Right renal cortex interstitium (tissue), 3 donors: Measurements from ENCODE around the gene PRRG2. TPM values are rescaled to one million over a fixed set of nuclear protein-coding genes. Genes with fewer than 3 reads are reported as not detected.
"Not testable (repeated sequence)": the region's sequence is repeated elsewhere in the genome, so short reads cannot be mapped to it uniquely, and the experiment has no call there.

ENCODE experiments used
- DNase-seq, 3 donors: peaks; one replicate each; pipeline ENCODE4 v3.0.0-alpha.2; 2013; ENCODE audit warnings: low read depth in 3 of 3, low spot score in 2 of 3
- polyA plus RNA-seq, 3 donors: library from polyadenylated mRNA; unstranded; fragments of 120-200 nt; gene quantifications; one replicate each; pipeline ENCODE4 v1.2.1, GENCODE V29; 2013; ENCODE audit not compliant: insufficient read length in 3 of 3

Gene PRRG2
- polyA plus RNA-seq, 3 donors: 7.1 to 8.5 (median 7.1) TPM

DNA sequence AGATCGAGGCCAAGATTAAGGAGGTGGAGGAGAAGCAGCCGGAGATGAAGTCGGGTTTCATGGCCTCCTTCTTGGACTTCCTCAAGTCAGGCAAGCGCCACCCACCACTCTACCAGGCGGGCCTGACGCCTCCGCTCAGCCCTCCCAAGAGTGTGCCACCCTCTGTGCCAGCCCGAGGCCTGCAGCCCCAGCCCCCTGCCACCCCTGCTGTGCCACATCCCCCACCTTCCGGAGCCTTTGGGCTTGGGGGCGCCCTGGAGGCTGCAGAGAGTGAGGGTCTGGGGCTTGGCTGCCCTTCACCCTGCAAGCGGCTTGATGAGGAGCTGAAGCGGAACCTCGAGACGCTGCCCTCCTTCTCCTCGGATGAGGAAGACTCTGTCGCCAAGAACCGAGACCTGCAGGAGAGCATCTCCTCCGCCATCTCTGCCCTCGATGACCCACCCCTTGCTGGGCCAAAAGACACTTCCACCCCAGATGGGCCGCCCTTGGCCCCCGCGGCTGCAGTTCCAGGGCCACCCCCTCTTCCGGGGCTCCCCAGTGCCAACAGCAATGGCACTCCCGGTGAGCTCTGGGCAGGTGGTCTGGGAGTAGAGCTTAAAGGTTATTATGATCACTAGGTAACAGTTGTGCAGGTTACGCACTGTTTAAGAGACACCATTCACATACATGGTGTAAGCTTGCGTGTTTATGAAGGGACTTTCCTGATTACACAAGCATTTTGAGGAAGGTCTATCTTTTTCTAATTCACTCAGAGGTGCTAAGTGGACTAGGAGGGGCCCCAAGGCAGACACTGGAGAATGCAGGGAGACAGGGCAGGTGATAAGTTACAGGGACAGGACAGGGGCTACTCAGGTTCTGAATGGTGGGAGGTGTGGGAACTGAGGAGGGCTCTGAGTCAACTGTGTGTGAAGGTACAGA lies 18.5 kb downstream of the PRRG2 start:
- DNase-seq: no peak

DNA sequence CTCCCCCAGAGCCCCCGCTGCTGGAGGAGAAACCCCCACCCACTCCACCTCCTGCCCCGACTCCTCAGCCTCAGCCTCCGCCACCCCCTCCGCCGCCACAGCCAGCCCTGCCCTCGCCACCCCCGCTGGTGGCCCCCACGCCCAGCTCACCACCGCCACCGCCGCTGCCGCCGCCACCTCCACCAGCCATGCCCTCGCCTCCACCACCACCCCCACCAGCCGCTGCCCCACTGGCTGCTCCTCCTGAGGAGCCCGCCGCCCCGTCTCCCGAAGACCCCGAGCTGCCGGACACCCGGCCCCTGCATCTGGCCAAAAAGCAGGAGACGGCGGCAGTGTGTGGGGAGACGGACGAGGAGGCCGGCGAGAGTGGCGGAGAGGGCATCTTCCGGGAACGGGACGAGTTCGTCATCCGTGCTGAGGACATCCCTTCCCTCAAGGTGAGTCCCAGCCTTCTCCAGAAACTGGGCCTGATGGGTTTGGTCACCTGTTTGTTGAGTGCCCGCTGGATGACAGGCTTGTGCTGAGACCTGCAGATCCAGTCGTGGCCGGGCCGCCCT lies 20.4 kb downstream of the PRRG2 start:
- no peak for DNase-seq

DNA sequence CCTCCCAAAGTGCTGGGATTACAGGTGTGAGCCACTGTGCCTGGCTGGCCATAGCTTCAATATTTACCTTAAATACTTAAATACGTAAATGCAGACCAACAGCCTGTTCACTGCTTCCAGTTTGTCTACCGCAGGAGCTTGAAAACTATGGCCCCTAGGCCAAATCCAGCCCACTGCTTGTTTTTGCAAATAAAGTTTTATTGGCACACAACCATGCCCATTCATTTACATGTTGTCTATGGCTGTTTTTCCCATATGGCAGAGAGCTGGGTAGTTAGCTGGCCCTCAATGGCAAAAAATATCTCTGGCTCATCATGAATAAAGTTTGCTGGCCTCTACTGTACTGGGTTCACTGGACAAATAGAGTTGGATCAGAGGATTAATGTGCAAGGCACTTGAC lies 21.7 kb downstream of the PRRG2 start:
- DNase-seq: no peak

DNA sequence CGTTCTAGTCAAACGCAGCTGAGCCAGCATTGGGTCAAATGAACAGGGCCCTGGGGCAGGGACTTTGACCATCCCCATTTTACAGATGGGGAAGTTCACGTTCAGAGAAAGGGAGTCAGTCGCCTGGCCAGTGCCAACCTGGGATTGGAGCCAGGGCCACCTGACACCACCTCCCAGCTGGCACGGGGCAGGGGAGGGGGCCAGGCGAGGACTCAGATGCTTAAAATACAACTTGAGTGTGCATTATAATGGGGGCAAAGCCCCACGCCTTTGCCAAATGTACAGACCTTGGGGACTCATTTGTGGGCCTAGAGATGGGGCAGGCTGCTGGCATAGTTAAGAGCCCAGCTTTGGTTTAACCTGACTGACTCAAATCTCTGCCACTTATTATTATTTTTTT lies 24.5 kb downstream of the PRRG2 start:
- no peak for DNase-seq

DNA sequence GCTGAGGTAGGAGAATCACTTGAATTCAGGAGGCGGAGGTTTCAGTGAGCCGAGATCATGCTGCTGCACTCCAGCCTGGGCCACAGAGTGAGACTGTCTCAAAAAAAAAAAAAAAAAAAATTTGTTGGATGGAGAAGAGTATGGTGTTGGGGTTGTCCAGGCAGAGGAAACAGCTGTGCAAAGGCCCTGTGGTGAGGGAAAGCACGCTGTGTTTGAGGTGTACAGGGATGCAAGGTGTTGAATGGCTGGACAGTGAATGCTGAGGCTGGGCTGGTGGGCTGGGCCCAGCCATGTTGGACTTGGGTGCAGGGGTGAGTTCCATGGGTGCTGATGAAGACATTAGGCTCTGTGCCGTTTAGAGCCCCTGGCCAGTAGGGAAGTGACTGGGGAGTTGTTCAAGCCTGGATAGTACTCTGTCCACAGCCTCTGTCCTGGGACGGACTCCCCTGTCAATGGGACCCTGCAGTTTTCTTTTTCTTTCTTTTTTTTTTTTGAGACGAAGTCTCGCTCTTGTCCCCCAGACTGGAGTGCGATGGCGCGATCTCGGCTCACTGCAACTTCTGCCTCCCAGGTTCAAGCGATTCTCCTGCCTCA lies 28.5 kb downstream of the PRRG2 start:
- no peak for DNase-seq

DNA sequence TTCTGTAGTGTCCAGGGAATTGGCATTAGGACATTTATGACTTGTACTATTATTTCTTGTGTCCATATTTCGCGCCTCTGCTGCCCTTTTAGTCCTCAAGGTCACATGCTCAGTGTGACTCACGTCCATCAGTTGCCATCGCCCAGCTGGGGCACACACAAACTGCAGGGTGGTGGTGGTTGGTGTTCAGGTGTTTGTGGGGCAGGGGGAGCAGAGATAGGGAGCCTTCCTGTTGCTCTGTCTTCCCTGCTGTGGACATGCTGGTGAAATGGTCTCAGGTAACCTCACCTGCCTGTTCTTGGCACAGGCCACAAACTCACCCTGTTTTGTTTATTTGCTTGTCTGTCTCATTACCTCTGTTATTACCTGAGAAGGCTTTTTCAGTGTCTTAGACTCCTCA lies 32.3 kb downstream of the PRRG2 start:
- no peak for DNase-seq

DNA sequence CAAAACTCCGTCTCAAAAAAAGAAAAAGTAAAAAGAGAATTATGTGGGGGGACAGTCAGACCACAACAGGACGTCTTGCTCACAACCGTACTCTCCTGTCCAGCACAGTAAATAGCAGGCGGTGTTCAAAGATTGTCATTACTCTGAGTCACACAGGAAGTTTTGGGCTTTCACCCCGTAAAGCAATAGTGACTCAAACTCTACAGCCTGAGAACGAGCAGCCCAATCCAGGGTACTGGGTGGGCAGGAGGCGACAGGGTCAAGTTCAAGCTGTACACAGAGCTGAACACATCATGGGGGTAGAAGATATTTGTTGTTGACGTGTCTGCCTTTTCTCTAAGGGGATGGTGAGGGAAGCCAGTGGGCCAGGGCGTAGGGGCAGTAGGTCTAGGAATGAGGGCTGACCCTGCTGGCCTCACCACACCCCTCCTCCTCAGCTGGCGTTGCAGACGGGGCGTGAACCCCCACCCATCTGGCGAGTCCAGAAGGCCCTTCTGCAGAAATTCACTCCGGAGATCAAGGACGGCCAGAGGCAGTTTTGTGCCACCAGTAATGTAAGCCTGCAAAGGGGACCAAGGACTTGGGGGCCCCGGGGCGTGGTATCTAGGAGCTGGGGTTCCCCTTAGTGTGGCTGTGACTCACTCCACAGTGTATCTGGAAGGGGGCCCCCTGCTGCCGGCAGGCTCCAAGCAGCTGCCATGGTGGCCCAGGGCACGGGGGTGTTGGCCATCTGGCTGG lies 33.1 kb downstream of the PRRG2 start:
- no peak for DNase-seq

DNA sequence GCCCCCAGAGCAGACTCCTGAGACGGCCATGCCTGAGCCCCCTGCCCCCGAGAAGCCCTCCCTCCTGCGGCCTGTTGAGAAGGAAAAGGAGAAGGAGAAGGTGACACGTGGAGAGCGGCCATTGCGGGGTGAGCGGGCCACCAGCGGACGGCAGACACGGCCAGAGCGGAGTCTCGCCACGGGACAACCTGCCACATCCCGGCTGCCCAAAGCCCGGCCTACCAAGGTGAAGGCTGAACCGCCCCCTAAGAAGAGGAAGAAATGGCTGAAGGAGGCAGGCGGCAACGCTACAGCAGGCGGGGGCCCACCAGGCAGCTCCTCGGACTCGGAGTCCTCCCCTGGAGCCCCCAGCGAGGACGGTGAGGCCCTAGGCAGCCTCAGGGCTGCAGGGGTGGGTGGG lies 34.7 kb downstream of the PRRG2 start:
- DNase-seq: no peak

DNA sequence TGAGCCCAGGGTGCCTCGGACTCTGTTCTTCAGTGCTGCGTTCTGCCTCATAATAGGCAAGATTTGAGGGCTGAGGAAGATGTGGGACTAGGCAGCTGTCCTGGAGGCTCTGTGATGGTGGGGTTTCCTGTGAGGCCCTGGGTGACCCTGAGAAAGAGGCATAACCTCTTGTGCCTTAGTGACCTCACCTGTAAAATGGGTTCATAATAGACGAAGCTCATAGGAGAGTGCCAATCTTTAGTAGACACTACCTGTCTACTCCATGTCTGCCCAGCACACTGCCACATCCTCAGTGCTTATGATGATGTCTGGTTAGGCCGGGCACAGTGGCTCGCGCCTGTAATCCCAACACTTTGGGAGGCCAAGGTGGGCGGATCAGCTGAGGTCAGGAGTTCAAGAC lies 35.4 kb downstream of the PRRG2 start:
- DNase-seq: no peak

DNA sequence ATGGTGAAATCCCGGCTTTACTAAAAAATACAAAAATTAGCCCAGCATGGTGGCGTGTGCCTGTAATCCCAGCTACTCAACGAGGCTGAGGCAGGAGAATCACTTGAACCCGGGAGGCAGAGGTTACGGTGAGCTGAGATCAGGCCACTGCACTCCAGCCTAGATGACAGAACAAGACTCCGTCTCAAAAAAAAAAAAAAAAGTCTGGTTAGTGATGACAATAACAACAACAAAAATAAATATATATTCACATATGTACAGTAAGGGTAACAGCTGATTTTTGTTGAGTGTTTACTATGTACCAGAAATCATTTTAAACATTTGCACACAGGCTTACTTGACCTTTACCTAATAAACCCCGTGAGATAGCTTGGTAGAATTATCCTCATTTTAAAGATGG lies 35.8 kb downstream of the PRRG2 start:
- DNase-seq: no peak

DNA sequence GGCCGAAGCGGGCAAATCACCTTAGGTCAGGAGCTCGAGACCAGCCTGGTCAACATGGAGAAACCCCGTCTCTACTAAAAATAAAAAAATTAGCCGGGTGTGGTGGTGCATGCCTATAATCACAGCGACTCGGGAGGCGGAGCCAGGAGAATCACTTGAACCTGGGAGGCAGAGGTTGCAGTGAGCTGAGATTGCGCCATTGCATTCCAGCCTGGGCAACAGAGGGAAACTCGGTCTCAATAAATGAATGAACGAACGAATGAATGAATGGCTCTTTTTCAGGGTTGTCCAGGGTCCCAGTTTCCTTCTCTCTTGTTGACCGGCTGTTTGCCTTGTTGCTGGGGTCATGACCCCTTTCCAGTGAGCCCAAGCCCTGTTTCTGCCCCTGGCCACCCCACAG lies 36.7 kb downstream of the PRRG2 start:
- not testable (repeated sequence) for DNase-seq

DNA sequence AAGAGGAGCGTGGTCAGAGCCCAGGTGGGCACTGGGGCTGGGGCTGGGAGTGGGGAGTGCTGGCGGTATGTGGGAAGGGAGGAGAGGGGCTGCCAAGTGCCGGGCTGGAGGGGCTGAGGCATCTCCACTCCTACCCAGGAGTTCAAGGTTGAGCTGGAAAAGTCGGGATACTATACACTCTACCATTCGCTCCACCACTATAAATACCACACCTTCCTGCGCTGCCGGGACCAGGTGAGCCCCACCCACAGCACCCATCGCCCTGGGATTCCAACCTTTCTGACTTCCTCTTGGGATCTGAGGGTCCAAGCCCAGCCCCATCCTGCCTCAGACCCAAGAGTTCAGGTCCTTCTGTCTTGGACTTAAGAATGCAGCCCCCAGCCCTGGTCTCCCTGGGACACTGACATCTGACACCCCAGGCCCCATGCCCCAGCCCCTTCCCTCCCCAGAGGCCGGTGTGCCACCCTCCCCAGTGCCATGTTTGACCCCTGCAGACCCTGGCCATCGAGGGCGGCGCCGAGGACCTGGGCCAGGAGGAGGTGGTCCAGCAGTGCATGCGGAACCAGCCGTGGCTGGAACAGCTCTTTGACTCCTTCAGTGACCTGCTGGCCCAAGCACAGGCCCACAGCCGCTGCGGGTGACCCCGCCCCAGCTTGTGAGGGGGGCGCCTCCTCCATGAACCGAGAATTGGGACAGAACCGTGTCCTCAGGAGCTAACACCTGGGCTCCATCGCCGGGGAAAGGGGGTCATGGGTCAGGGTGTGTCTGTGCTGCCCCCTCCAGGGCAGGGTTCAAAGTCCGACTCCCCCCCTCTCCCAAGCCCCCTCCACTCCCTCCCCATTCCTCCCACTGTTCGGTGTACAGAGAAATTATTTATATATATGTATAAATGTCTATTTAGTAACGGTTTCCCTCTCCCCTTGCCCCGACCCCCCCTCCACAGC lies 44.1 kb downstream of the PRRG2 start:
- DNase-seq: no peak

DNA sequence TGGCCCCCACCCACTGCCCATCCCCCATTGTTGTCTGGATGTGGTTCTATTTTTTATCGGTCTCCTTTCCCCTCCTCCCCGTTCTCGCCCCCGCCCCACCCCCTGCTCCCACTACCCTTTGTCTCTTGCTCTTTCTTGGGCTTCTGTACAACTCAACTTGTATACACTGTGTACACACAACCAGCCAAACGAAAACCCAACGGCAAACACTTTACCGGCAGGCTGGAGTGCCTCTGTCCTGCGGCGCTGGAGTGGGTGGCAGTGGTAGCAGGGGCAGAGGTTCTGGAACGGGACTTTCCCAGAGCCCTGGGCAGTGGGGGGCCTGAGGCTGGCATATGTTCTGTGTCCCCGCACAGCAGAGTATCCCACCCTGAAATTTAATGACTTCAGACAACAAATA lies 45.1 kb downstream of the PRRG2 start:
- no peak for DNase-seq

DNA sequence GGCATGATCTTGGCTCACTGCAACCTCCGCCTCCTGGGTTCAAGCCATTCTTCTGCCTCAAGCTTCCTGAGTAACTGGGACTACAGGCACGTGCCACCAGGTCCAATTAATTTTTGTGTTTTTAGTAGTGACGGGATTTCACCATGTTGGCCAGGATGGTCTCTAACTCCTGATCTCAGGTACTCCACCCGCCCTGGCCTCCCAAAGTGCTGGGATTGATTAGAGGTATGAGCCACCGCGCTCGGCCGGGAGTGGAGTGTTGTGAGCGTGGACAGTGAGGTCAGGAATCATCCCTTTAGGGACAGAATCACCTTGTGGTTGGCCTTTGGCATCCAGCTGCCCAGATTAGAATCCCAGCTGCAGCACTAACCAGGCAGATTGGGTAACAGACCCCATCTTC lies 48.5 kb downstream of the PRRG2 start:
- no peak for DNase-seq

DNA sequence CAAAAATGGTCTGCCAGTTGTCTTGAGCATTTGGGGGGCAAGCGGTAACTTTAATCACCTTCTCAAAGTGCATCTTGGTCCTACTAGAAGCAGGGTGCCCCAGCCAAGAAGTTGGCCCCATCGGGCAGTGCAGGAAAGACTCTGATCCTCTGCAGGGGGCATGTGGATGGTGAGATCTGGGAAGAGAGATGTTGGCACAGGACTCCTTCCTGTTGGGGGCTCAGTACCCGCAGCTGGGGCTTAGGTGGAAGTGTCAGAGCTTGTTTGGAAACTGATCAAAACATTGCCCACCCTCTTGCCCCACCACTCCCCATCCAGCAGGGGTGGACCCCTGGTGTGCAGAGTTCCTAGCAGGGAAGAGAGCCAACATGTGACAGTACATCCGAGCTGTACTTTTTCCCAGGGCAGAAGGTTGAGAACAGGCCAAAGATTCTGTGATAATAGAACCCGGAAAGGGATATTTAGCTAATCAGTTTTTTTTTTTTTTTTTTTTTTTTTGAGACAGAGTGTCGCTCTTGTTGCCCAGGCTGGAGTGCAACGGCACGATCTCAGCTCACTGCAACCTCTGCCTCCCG lies 50.0 kb downstream of the PRRG2 start:
- DNase-seq: no peak

DNA sequence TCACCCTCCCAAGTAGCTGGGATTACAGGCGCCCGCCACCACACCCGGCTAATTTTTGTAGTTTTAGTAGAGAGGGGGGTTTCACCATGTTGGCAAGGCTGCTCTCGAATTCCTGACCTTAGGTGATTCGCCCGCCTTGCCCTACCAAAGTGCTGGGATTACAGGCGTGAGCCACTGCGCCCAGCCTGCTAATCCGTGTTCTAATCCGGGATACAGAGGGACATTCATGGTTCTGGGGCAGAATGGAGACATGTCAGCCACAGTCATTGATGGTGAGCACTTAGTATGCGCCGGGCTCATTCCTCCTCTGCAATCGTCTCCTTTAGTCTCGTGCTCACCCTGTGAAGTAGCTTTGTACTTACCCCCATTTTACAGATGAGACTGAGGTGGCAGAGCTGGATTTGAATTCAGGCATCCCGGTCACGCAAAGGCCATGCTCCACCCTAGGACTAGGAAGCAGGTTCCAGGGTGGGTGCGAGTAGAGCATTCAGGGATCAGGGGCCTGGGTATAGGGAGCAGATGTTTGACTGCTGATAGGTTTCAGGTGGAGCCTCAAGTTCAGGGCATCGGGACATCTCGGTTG lies 50.6 kb downstream of the PRRG2 start:
- DNase-seq: no peak

DNA sequence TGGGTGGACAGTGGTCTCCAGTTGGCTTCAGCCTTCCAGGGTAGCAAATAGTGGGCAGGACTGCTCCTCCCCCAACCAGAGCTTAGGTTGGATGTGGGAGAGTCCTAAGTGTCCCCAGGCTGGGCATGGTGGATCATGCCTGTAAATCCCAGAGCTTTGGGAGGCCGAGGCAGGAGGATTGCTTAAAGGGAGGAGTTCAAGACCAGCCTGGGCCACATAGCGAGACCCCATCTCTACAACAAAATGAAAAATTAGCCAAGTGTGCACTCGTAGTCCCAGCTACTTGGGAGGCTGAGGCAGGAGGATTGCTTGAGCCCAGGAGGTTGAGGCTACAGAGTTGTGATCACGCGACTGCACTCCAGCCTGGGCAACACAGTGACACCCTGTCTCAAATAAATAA lies 51.5 kb downstream of the PRRG2 start:
- no peak for DNase-seq

DNA sequence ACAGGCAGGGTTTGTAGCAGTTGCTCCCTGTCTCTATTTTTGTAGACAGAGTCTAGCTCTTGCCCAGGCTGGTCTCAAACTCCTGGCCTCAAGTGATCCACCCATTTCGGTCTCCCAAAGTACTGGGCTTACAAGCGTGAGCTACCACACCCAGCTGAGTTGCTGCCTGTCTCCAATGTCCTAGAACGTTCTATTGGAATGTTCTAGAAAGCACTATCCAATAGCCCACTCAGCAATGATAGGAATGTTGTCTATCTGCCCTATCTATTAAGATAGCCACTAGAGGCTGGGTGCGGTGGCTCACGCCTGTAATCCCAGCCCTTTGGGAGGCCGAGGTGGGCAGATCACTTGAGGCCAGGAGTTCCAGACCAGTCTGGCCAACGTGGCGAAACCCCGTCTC lies 52.2 kb downstream of the PRRG2 start:
- DNase-seq: not testable (repeated sequence)

DNA sequence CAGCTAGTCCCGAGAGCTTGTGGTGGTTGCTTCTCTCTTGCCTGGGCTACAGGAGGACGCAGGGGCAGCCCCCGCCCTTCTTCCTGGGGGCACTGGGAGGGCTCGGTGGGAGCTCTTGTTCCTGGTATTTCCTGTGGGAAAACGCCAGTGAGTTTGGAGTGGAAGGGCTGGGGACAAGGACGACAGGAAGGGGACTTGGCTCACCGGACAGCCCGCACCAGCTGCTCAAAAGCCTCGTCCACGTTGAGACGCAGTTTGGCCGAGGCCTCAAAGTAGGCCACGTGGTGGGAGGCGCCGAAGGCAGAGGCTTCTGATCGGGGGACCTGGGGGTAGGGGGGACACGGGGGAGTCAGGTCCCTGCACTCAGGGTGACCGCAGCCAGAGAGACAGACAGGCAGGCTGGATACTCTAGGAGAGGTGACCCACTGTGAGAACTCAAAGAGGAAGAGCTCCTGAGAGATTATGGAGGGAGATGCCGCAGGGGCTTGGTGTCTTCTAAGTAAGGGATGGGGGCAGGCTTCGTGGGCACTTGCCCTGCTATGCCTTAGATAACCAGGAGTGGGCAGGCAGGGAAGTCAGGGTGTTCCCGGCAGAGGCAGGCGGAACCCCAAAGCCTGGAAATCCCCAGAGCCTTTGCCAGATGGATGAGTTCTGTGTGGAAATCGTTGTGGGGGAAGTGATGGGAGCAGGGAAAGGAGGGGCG lies 54.6 kb downstream of the PRRG2 start:
- DNase-seq: no peak
